Neural cell (in vitro differentiated cells): ENCODE data around the gene ROR2. TPM values are rescaled to one million over a fixed set of nuclear protein-coding genes. Genes with fewer than 3 reads are reported as not detected.

Experiments used
- H2AFZ ChIP-seq: fragments of 200-600, 300-800 bp; sonication (generic), shearing (Covaris generic); 2 replicates; pipeline ENCODE4 v1.6.0; 2014; ENCODE audit warnings: low read depth, mild to moderate bottlenecking, antibody characterized with exemption, low read length, moderate library complexity
- H3F3A ChIP-seq: fragments of 200-600 bp; shearing (Covaris generic); 2 replicates; pipeline ENCODE4 v1.6.1; 2016; ENCODE audit warnings: mild to moderate bottlenecking, moderate library complexity, mixed read lengths, antibody characterized with exemption, low read length; ENCODE audit not compliant: insufficient read depth, poor library complexity, severe bottlenecking
- H3K27ac ChIP-seq: fragments of 200-600, 300-800 bp; sonication (generic), shearing (Covaris generic); 2 replicates; pipeline ENCODE4 v1.5.1; 2014; ENCODE audit warnings: mild to moderate bottlenecking, low read length, moderate library complexity
- H3K27me3 ChIP-seq: fragments of 300-800, 200-600 bp; sonication (generic), shearing (Covaris generic); 2 replicates; pipeline ENCODE4 v1.6.0; 2014; ENCODE audit warnings: mild to moderate bottlenecking, low read depth, low read length, moderate library complexity; ENCODE audit not compliant: insufficient read depth
- H3K36me3 ChIP-seq: fragments of 300-800, 200-600 bp; sonication (generic), shearing (Covaris generic); 2 replicates; pipeline ENCODE4 v1.5.1; 2014; ENCODE audit warnings: mild to moderate bottlenecking, antibody characterized with exemption, low read length, moderate library complexity; ENCODE audit not compliant: insufficient read depth
- H3K4me2 ChIP-seq: fragments of 300-800, 200-600 bp; sonication (generic), shearing (Covaris generic); 2 replicates; pipeline ENCODE4 v1.6.0; 2014; ENCODE audit warnings: mild to moderate bottlenecking, low read length
- H3K4me3 ChIP-seq: fragments of 300-800, 200-600 bp; sonication (generic), shearing (Covaris generic); 2 replicates; pipeline ENCODE4 v1.5.1; 2014; ENCODE audit warnings: mild to moderate bottlenecking, low read length, moderate library complexity
- H3K79me2 ChIP-seq: fragments of 200-600 bp; shearing (Covaris generic); replicated peaks from 2 replicates; pipeline ENCODE4 v1.6.0; 2014; ENCODE audit warnings: mild to moderate bottlenecking, low read length, moderate library complexity; ENCODE audit not compliant: insufficient read depth
- H3K9ac ChIP-seq: fragments of 300-800, 200-600 bp; sonication (generic), shearing (Covaris generic); 2 replicates; pipeline ENCODE4 v1.6.1; 2016; ENCODE audit warnings: mild to moderate bottlenecking, low read length, mixed read lengths
- H3K9me2 ChIP-seq: fragments of 200-600 bp; shearing (Covaris generic); 2 replicates; pipeline ENCODE4 v1.6.1; 2016; ENCODE audit warnings: mild to moderate bottlenecking, low read length, mixed read lengths; ENCODE audit not compliant: insufficient read depth
- H3K9me3 ChIP-seq: fragments of 200-600, 300-800 bp; sonication (generic), shearing (Covaris generic); 2 replicates; pipeline ENCODE4 v1.6.1; 2016; ENCODE audit warnings: mild to moderate bottlenecking, mixed run types, low read length, moderate library complexity, mixed read lengths
- H4K20me1 ChIP-seq: fragments of 200-600 bp; shearing (Covaris generic); 2 replicates; pipeline ENCODE4 v1.6.1; 2016; ENCODE audit warnings: mild to moderate bottlenecking, mixed run types; ENCODE audit not compliant: insufficient read depth
- EP300 ChIP-seq: fragments of 450-650 bp; conservative IDR thresholded peaks from 2 replicates; pipeline ENCODE4 v1.6.1; 2014; ENCODE audit warnings: antibody characterized with exemption, mild to moderate bottlenecking, moderate library complexity; ENCODE audit not compliant: poor library complexity, severe bottlenecking
- EZH2 ChIP-seq: fragments of 200-600, 300-800 bp; shearing (Covaris generic), sonication (generic); IDR thresholded peaks from 2 replicates; pipeline ENCODE4 v1.6.1; 2014; ENCODE audit warnings: antibody characterized with exemption, low read length, borderline replicate concordance, mild to moderate bottlenecking; ENCODE audit not compliant: insufficient read depth, poor library complexity, severe bottlenecking
- MXI1 ChIP-seq: fragments of 450-650 bp; conservative IDR thresholded peaks from 2 replicates; pipeline ENCODE4 v1.6.1; 2014; ENCODE audit warnings: antibody characterized with exemption, mild to moderate bottlenecking; ENCODE audit not compliant: poor library complexity, severe bottlenecking
- POLR2AphosphoS5 ChIP-seq: IDR thresholded peaks from 2 replicates; pipeline ENCODE4 v1.6.1; 2012
- RAD21 ChIP-seq: fragments of 450-650 bp; conservative IDR thresholded peaks from 2 replicates; pipeline ENCODE4 v1.6.1; 2014; ENCODE audit warnings: antibody characterized with exemption, mild to moderate bottlenecking, moderate library complexity
- REST ChIP-seq: IDR thresholded peaks from 2 replicates; pipeline ENCODE4 v1.6.1; 2012; ENCODE audit warnings: borderline replicate concordance
- SMC3 ChIP-seq: fragments of 450-650 bp; conservative IDR thresholded peaks from 2 replicates; pipeline ENCODE4 v1.6.1; 2014; ENCODE audit warnings: antibody characterized with exemption, mild to moderate bottlenecking, moderate library complexity; ENCODE audit not compliant: poor library complexity
- TAF1 ChIP-seq: IDR thresholded peaks from 2 replicates; pipeline ENCODE4 v1.6.1; 2012; ENCODE audit warnings: low read depth
- polyA plus RNA-seq: library from polyadenylated mRNA; depleted of rRNA; stranded (reverse); fragments of >200 nt; gene quantifications from 2 replicates; pipeline ENCODE4 v1.2.3, GENCODE V29; 2014
- TF ChIP-seq, protein P1 (sequence below): fragments of 450-650 bp; IDR thresholded peaks from 2 replicates; pipeline ENCODE4 v1.5.1; 2014; ENCODE audit warnings: antibody characterized with exemption, mild to moderate bottlenecking, moderate library complexity; ENCODE audit not compliant: poor library complexity, severe bottlenecking

The ROR2 gene
- polyA plus RNA-seq, 1 donor from 2014 or later, result 0.33 TPM

- Histone ChIP-seq H3K4me2 (no peak overlapping the region), H3F3A (no peaks in the 10 kb centered on the region), H3K9me3 (no peaks in the 10 kb centered on the region), H3K4me3 (no peak overlapping the region), H3K79me2 (no peaks in the 10 kb centered on the region), H4K20me1 (no peaks in the 10 kb centered on the region), H3K27ac (no peak overlapping the region), H3K9ac (no peak overlapping the region), H3K36me3 (no peaks in the 10 kb centered on the region), H3K27me3 (no peaks in the 10 kb centered on the region), H3K9me2 (no peaks in the 10 kb centered on the region), H2AFZ (no peak overlapping the region)
- TF ChIP-seq, protein P1, sequence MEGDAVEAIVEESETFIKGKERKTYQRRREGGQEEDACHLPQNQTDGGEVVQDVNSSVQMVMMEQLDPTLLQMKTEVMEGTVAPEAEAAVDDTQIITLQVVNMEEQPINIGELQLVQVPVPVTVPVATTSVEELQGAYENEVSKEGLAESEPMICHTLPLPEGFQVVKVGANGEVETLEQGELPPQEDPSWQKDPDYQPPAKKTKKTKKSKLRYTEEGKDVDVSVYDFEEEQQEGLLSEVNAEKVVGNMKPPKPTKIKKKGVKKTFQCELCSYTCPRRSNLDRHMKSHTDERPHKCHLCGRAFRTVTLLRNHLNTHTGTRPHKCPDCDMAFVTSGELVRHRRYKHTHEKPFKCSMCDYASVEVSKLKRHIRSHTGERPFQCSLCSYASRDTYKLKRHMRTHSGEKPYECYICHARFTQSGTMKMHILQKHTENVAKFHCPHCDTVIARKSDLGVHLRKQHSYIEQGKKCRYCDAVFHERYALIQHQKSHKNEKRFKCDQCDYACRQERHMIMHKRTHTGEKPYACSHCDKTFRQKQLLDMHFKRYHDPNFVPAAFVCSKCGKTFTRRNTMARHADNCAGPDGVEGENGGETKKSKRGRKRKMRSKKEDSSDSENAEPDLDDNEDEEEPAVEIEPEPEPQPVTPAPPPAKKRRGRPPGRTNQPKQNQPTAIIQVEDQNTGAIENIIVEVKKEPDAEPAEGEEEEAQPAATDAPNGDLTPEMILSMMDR, result no peak
- no peak for TF ChIP-seq RAD21
- no peak for TF ChIP-seq TAF1
- no peak for TF ChIP-seq MXI1
- no peak for TF ChIP-seq EZH2
- no peak for TF ChIP-seq SMC3
- no peak for TF ChIP-seq POLR2AphosphoS5
- no peak for TF ChIP-seq REST
- no peak for TF ChIP-seq EP300
Measured at GRCh38 chr9:91720751-91721705, 229.0 kb downstream of the ROR2 start.

GRCh38 chr9:91720313-91720712 is 229.7 kb downstream of the ROR2 start:
- Histone ChIP-seq H4K20me1 (no peaks in the 10 kb centered on the region), H3K9me3 (no peaks in the 10 kb centered on the region), H2AFZ (no peak overlapping the region), H3K27ac (no peak overlapping the region), H3K4me2 (no peak overlapping the region), H3F3A (no peaks in the 10 kb centered on the region), H3K27me3 (no peaks in the 10 kb centered on the region), H3K36me3 (no peaks in the 10 kb centered on the region), H3K9me2 (no peaks in the 10 kb centered on the region), H3K79me2 (no peaks in the 10 kb centered on the region), H3K4me3 (no peak overlapping the region), H3K9ac (no peak overlapping the region)
- TF ChIP-seq TAF1 (no peak), POLR2AphosphoS5 (no peak), SMC3 (no peak), RAD21 (no peak), EZH2 (no peak), EP300 (no peak), REST (no peak), MXI1 (no peak)
- TF ChIP-seq, protein P1, result no peak
